SU-DHL-6 (cell line): ENCODE results near the gene TBCA.

Experiments
- EZH2phosphoT487 ChIP-seq: fragments of 200-600 bp; sonication (generic), shearing (Covaris generic); conservative IDR thresholded peaks from 2 replicates; pipeline ENCODE4 v1.6.1; 2018; ENCODE audit warnings: mild to moderate bottlenecking, antibody characterized with exemption, low read length, moderate library complexity, mixed read lengths
- TF ChIP-seq, protein P1 (sequence below): fragments of 200-600 bp; sonication (generic); IDR thresholded peaks from one replicate; pipeline ENCODE4 v1.5.1; 2017; ENCODE audit warnings: antibody characterized with exemption, mild to moderate bottlenecking, low read length, moderate library complexity; ENCODE audit not compliant: insufficient read depth, poor library complexity, severe bottlenecking

DNA sequence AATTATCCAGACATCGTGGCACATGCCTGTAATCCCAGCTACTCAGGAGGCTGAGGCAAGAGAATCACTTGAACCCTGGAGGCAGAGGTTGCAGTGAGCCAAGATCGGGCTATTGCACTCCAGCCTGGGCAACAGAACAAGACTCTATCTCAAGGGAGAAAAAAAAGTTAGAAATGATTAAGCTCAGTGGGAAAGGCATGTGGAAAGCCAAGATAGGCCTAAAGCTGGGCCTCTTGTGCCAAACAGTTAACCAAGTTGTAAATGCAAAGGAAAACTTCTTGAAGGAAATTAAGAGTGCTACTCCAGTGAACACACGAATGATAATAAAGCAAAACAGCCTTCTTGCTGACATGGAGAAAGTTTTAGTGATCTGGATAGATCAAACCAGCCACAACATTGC lies 43.0 kb downstream of the TBCA start:
- TF ChIP-seq, protein P1, sequence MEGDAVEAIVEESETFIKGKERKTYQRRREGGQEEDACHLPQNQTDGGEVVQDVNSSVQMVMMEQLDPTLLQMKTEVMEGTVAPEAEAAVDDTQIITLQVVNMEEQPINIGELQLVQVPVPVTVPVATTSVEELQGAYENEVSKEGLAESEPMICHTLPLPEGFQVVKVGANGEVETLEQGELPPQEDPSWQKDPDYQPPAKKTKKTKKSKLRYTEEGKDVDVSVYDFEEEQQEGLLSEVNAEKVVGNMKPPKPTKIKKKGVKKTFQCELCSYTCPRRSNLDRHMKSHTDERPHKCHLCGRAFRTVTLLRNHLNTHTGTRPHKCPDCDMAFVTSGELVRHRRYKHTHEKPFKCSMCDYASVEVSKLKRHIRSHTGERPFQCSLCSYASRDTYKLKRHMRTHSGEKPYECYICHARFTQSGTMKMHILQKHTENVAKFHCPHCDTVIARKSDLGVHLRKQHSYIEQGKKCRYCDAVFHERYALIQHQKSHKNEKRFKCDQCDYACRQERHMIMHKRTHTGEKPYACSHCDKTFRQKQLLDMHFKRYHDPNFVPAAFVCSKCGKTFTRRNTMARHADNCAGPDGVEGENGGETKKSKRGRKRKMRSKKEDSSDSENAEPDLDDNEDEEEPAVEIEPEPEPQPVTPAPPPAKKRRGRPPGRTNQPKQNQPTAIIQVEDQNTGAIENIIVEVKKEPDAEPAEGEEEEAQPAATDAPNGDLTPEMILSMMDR: no peak
- no peak for TF ChIP-seq EZH2phosphoT487
